A549 (cell line): ENCODE data around the gene DOK6.

Experiments used
- CTCF ChIP-seq: fragments of >200 bp; sonication (Bioruptor Twin); formaldehyde crosslinking; IDR thresholded peaks from 3 replicates; pipeline ENCODE4 v1.5.1; 2016
- ELK1 ChIP-seq: fragments of 150-350 bp; IDR thresholded peaks from 2 replicates; pipeline ENCODE4 v1.6.1; 2014; ENCODE audit warnings: low read depth, mild to moderate bottlenecking, low read length
- JUN ChIP-seq, 2 experiments: fragments of >200 bp; sonication (Bioruptor Twin); formaldehyde crosslinking; IDR thresholded peaks; 2 replicates in 1 of 2; 3 replicates in 1 of 2; pipeline ENCODE4 v1.6.1; 2016 to 2017
- MYC ChIP-seq: IDR thresholded peaks from 2 replicates; pipeline ENCODE4 v1.6.1; 2012; ENCODE audit warnings: mild to moderate bottlenecking, inconsistent platforms, low read length, improper control_type of control experiment, borderline replicate concordance
- POLR2A ChIP-seq: IDR thresholded peaks from 2 replicates; pipeline ENCODE4 v1.6.1; 2012; ENCODE audit warnings: mild to moderate bottlenecking, low read length
- REST ChIP-seq: fragments of 200-600 bp; sonication (generic); IDR thresholded peaks from 2 replicates; pipeline ENCODE4 v1.6.1; 2016; ENCODE audit warnings: antibody characterized with exemption, mild to moderate bottlenecking, moderate library complexity

- TF ChIP-seq CTCF (no peak), POLR2A (no peak), REST (no peak), MYC (no peak), ELK1 (no peak), JUN (IDR thresholded peaks at IDR 0.05) (no peak)
Observed at GRCh38 chr18:69444221-69444620, 43.5 kb downstream of the DOK6 start.
